GM12872 (cell line): ENCODE measurements around the gene PLD3.

Experiments
- TF ChIP-seq, protein P1 (sequence below): IDR thresholded peaks from 3 replicates; pipeline ENCODE4 v1.5.1; 2011; ENCODE audit warnings: low read depth, mild to moderate bottlenecking, low read length, moderate library complexity; ENCODE audit not compliant: insufficient read depth

PLD3 gene

DNA sequence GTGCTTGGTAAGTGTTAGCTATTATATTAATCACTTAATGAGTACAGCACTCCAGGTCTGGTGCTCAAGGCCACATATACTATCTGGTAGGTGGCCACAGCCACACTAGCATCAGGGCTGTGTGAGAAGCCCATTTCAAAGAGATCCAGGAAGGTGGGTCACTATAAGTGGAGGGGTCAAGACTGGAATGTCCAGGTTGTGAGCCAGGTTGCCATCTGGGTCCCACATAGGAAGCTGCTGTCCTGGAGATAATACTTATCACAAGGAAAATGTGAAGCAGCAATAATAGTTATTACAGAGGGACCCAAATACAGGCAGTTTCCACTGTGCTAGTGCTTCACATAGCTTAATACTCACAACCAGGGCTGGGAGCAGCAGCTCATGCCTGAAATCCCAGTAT, 13.4 kb upstream of the PLD3 start:
- TF ChIP-seq, protein P1, sequence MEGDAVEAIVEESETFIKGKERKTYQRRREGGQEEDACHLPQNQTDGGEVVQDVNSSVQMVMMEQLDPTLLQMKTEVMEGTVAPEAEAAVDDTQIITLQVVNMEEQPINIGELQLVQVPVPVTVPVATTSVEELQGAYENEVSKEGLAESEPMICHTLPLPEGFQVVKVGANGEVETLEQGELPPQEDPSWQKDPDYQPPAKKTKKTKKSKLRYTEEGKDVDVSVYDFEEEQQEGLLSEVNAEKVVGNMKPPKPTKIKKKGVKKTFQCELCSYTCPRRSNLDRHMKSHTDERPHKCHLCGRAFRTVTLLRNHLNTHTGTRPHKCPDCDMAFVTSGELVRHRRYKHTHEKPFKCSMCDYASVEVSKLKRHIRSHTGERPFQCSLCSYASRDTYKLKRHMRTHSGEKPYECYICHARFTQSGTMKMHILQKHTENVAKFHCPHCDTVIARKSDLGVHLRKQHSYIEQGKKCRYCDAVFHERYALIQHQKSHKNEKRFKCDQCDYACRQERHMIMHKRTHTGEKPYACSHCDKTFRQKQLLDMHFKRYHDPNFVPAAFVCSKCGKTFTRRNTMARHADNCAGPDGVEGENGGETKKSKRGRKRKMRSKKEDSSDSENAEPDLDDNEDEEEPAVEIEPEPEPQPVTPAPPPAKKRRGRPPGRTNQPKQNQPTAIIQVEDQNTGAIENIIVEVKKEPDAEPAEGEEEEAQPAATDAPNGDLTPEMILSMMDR = no peak

- TF ChIP-seq, protein P1 = no peak
Measured at GRCh38 chr19:40335855-40336600, 12.5 kb upstream of the PLD3 start.

GRCh38 chr19:40336601-40336900, 11.9 kb upstream of the PLD3 start:
- TF ChIP-seq, protein P1 = no peak

DNA sequence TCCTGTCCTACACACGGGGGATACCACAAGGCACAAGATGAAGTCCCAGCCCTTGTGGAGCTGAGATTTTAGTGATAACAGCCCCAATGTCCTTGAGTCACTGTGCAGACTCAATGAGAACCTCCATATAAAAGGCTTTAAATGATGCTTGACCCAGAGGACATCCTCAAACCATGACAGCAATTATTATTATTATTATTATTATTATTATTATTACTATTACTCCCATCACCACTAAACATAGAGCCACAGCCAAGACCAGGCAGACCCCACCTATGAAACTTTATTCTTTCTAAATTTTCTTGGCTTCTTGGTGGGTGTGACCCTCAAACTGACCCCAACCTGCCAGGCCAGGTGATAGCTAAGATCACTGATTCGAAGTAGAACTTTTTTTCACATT, 11.4 kb upstream of the PLD3 start:
- TF ChIP-seq, protein P1 = no peak

DNA sequence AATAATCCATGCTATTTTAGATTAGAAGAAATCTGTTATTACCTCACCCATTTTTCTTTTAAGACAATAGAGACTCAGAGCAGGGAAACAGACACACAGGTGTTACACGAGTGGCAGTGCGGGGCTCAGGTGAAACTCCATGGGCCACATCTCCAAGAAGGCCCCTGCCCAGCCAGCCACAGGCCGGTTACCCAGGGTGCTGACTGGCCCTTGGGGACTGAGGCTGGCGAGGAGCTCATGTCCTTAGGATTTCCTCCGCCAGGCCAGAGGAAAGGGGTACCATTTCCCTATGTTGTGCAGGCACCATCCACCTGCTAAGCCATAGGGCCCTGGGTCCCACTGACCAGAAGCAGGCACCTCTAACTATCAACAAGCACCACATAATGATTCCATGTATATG, 10.9 kb upstream of the PLD3 start:
- TF ChIP-seq, protein P1 = no peak

GRCh38 chr19:40339018-40339728, 9.3 kb upstream of the PLD3 start:
- TF ChIP-seq, protein P1 = no peak

GRCh38 chr19:40341601-40342482, 6.7 kb upstream of the PLD3 start:
- TF ChIP-seq, protein P1 = no peak
